Measurements from ENCODE around the gene SELENOI. TPM values are rescaled to one million over a fixed set of nuclear protein-coding genes. Genes with fewer than 3 reads are reported as not detected.

The SELENOI gene
- total RNA-seq, 1 donor from 2014 or later = 13.4 TPM

- no peaks in the 10 kb centered on the region for H3K4me1 ChIP-seq
Observed at GRCh38 chr2:26412091-26412673, 66.2 kb downstream of the SELENOI start.

GRCh38 chr2:26414311-26414710 is 68.4 kb downstream of the SELENOI start:
- Histone ChIP-seq H3K36me3 (no peaks in the 10 kb centered on the region), H3K9me3 (no peaks in the 10 kb centered on the region), H3K4me1 (no peaks in the 10 kb centered on the region), H3K27ac (no peak overlapping the region), H3K4me3 (no peak overlapping the region), H3K27me3 (ENCODE audit: low read depth) (peaks cover 6% of the 10 kb centered on the region)
- intact Hi-C loops (cut with DNase I) = no loop called here
- DNase-seq = no peak
- no peak for TF ChIP-seq CTCF (IDR thresholded peaks at IDR 0.05)
- no peak for ATAC-seq

More at GRCh38 chr2:26412091-26412673, 66.2 kb downstream of the SELENOI start:
- DNase-seq (no peak), ATAC-seq (peak; percentile 52 to 65)
- no peaks in the 10 kb centered on the region for H3K9me3 ChIP-seq
- peak overlapping the region; percentile 13 for H3K27ac ChIP-seq
- H3K27me3 ChIP-seq (ENCODE audit: low read depth) = no peaks in the 10 kb centered on the region
- no peaks in the 10 kb centered on the region for H3K36me3 ChIP-seq
- TF ChIP-seq CTCF (IDR thresholded peaks at IDR 0.05) = no peak
- peak overlapping the region; percentile 26 for H3K4me3 ChIP-seq
- intact Hi-C loops (cut with DNase I) = no loop called here

- Histone ChIP-seq H3K9me3 (no peaks in the 10 kb centered on the region), H3K36me3 (no peaks in the 10 kb centered on the region), H3K4me3 (no peak overlapping the region), H3K27ac (no peak overlapping the region), H3K27me3 (ENCODE audit: low read depth) (peaks cover 6% of the 10 kb centered on the region), H3K4me1 (no peaks in the 10 kb centered on the region)
- intact Hi-C loops (cut with DNase I) = no loop called here
- no peak for DNase-seq
- no peak for ATAC-seq
- no peak for TF ChIP-seq CTCF (IDR thresholded peaks at IDR 0.05)
Observed at GRCh38 chr2:26421961-26422360, 76.0 kb downstream of the SELENOI start.

- DNase-seq (no peak), ATAC-seq (no peak)
- no peak for TF ChIP-seq CTCF (IDR thresholded peaks at IDR 0.05)
- no peak overlapping the region for H3K27ac ChIP-seq
- H3K27me3 ChIP-seq (ENCODE audit: low read depth) = peaks cover 6% of the 10 kb centered on the region
- intact Hi-C loops (cut with DNase I) = no loop called here
- H3K36me3 ChIP-seq = no peaks in the 10 kb centered on the region
- H3K4me1 ChIP-seq = no peaks in the 10 kb centered on the region
- no peaks in the 10 kb centered on the region for H3K9me3 ChIP-seq
- no peak overlapping the region for H3K4me3 ChIP-seq
Observed at GRCh38 chr2:26422947-26423629, 77.1 kb downstream of the SELENOI start.

GRCh38 chr2:26423750-26424149 is 77.8 kb downstream of the SELENOI start:
- intact Hi-C loops (cut with DNase I) = no loop called here
- TF ChIP-seq CTCF (IDR thresholded peaks at IDR 0.05) = no peak

More at GRCh38 chr2:26423750-26424149, 77.8 kb downstream of the SELENOI start:
- H3K27me3 ChIP-seq (ENCODE audit: low read depth) = peaks cover 5% of the 10 kb centered on the region
- no peak overlapping the region for H3K27ac ChIP-seq
- no peaks in the 10 kb centered on the region for H3K4me1 ChIP-seq
- no peaks in the 10 kb centered on the region for H3K36me3 ChIP-seq
- ATAC-seq (no peak), DNase-seq (no peak)
- no peaks in the 10 kb centered on the region for H3K9me3 ChIP-seq
- no peak overlapping the region for H3K4me3 ChIP-seq

Data from lower lobe of right lung (tissue), 2 donors.